PC-3 (cell line): ENCODE data around the gene LYRM4. TPM values are rescaled to one million over a fixed set of nuclear protein-coding genes. Genes with fewer than 3 reads are reported as not detected.

Source experiments
- ATAC-seq: fragments of 200-7000 bp; cut with Tn5 transposase; 2 replicates; pipeline ENCODE4 v1.9.1; 2020; ENCODE audit warnings: mild to moderate bottlenecking, moderate library complexity
- BruUV-seq: library from RNA; stranded (reverse); fragments of 400-500 nt; replicated peaks from 2 replicates; lab custom pipeline; 2021; lab: Mats Ljungman, UMichigan
- CTCF ChIA-PET: fragments of 300-600 bp; sonication (Branson Sonifier 250); formaldehyde crosslinking; loops from one replicate; lab custom pipeline; 2022; ENCODE audit warnings: antibody characterized with exemption; lab: Charles Lee
- POLR2A ChIA-PET: fragments of 300-600 bp; sonication (Branson Sonifier 250); formaldehyde crosslinking; loops from one replicate; lab custom pipeline; 2022; ENCODE audit warnings: antibody characterized with exemption; ENCODE audit not compliant: unreplicated experiment; lab: Charles Lee
- DNase-seq: peaks from one replicate; pipeline ENCODE4 v3.0.0-alpha.2; 2015
- H2AFZ ChIP-seq: fragments of 300-600 bp; sonication (generic); 2 replicates; pipeline ENCODE4 v1.6.0; 2016; ENCODE audit warnings: antibody characterized with exemption, low read length
- H3F3A ChIP-seq: fragments of 300-600 bp; sonication (generic); one replicate; pipeline ENCODE4 v1.6.0; 2017; ENCODE audit warnings: antibody characterized with exemption, low read length, control low read depth, mild to moderate bottlenecking; ENCODE audit not compliant: unreplicated experiment
- H3K27ac ChIP-seq: fragments of 300-600 bp; sonication (generic); 2 replicates; pipeline ENCODE4 v1.5.1; 2016; ENCODE audit warnings: mild to moderate bottlenecking, low read length
- H3K27me3 ChIP-seq: fragments of 300-600 bp; sonication (generic); 2 replicates; pipeline ENCODE4 v1.6.1; 2016; ENCODE audit warnings: low read length, mixed read lengths
- H3K36me3 ChIP-seq: fragments of 300-600 bp; sonication (generic); 2 replicates; pipeline ENCODE4 v1.6.1; 2016; ENCODE audit warnings: low read depth, mixed run types, low read length, mixed read lengths
- H3K4me1 ChIP-seq: fragments of 300-600 bp; sonication (generic); 2 replicates; pipeline ENCODE4 v1.5.1; 2016; ENCODE audit warnings: low read length; ENCODE audit not compliant: insufficient read depth
- H3K4me2 ChIP-seq: fragments of 300-600 bp; sonication (generic); 2 replicates; pipeline ENCODE4 v1.6.0; 2016; ENCODE audit warnings: low read length
- H3K4me3 ChIP-seq: fragments of 300-600 bp; sonication (generic); 2 replicates; pipeline ENCODE4 v1.5.1; 2016; ENCODE audit warnings: mild to moderate bottlenecking, low read length, mixed read lengths
- H3K79me2 ChIP-seq: fragments of 300-600 bp; sonication (generic); 2 replicates; pipeline ENCODE4 v1.6.1; 2017; ENCODE audit warnings: low read length, mixed read lengths
- H3K9ac ChIP-seq: fragments of 300-600 bp; sonication (generic); 2 replicates; pipeline ENCODE4 v1.6.0; 2016; ENCODE audit warnings: mild to moderate bottlenecking, low read length
- H3K9me2 ChIP-seq: fragments of 300-600 bp; sonication (generic); replicated peaks from 2 replicates; pipeline ENCODE4 v1.6.1; 2016; ENCODE audit warnings: mixed run types, low read length, mixed read lengths
- H3K9me3 ChIP-seq: fragments of 300-600 bp; sonication (generic); 2 replicates; pipeline ENCODE4 v1.6.1; 2016; ENCODE audit warnings: low read length, mixed read lengths
- H4K20me1 ChIP-seq: fragments of 300-600 bp; sonication (generic); 2 replicates; pipeline ENCODE4 v1.6.1; 2016; ENCODE audit warnings: low read length, mixed read lengths
- CTCF ChIP-seq: fragments of 300-600 bp; sonication (generic); conservative IDR thresholded peaks from 2 replicates; pipeline ENCODE4 v1.5.1; 2017; ENCODE audit warnings: antibody characterized with exemption, low read depth, mild to moderate bottlenecking, low read length
- EZH2 ChIP-seq: fragments of 300-600 bp; sonication (generic); IDR thresholded peaks from one replicate; pipeline ENCODE4 v1.6.1; 2017; ENCODE audit warnings: antibody characterized with exemption, mild to moderate bottlenecking, low read length; ENCODE audit not compliant: unreplicated experiment
- EZH2phosphoT487 ChIP-seq: fragments of 300-600 bp; sonication (generic); IDR thresholded peaks from 2 replicates; pipeline ENCODE4 v1.6.1; 2018; ENCODE audit warnings: mild to moderate bottlenecking, antibody characterized with exemption, low read length, borderline replicate concordance
- intact Hi-C: fragments of 100-400 bp; cut with micrococcal nuclease; formaldehyde crosslinking; loops from 2 replicates; pipeline ENCODE4 v1.9.0; 2023
- total RNA-seq: library from RNA; depleted of rRNA; stranded (reverse); fragments of >200 nt; gene quantifications from 2 replicates; pipeline ENCODE4 v1.2.3, GENCODE V29; 2014

Gene LYRM4
- total RNA-seq, 1 experiment from 2014 or later: 27.7 TPM

DNA sequence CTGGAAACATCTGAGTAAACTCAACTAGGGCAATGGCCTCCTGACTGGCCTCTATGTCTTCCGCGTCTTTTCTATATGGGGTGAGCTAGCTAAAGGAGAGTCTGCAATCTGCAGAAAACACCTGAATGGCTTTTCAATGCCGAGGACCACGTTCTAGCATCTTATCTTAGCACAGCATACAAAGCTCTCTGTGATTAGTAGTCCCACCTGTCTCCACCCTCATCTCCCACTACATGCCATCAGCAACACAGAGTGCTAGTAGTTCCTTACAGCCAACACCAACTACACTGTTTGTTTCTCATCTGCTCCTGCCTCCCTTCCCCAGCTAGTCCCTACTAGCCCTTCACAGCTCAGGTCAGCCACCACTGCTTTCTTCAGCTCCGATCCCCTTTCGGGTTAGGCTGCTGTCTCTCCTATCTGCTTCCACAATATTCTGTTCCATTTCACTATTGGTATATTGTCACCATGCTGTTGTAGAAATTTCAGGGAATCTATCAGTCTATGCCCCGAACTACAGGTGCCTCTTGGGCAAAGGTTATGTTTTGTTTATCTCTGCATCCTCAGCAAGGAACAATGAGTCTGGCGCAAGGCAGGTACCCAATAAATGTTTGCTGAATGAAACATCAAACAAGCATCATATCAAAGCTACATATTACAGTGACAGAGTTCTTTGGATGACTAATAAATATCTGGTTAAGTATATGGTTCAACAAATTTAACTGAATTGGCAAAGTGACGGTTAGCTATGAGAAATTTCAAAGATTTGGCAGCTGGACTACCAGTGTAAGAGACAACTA lies 12.2 kb downstream of the LYRM4 start:
- Histone ChIP-seq H3K27me3 (no peaks in the 10 kb centered on the region), H4K20me1 (peaks cover 22% of the 10 kb centered on the region), H2AFZ (no peak overlapping the region), H3K79me2 (peaks cover 82% of the 10 kb centered on the region), H3F3A (peaks cover 11% of the 10 kb centered on the region), H3K4me3 (peak overlapping the region; percentile 6; the same call in 1 of the 2 replicates), H3K27ac (peak overlapping the region; percentile 55), H3K36me3 (peaks cover 5% of the 10 kb centered on the region; the same call in 1 of the 2 replicates), H3K4me1 (peaks cover 31% of the 10 kb centered on the region), H3K9me3 (no peaks in the 10 kb centered on the region), H3K9ac (no peak overlapping the region), H3K4me2 (peak overlapping the region; percentile 60), H3K9me2 (no peaks in the 10 kb centered on the region)
- DNase-seq (peak; percentile 81), ATAC-seq (peak; percentile 78)
- CTCF ChIA-PET: no interaction called here
- no TSS peak for BruUV-seq
- intact Hi-C loops: no loop called here
- POLR2A ChIA-PET: no interaction called here
- TF ChIP-seq EZH2phosphoT487: no peak
- TF ChIP-seq CTCF: no peak
- no peak for TF ChIP-seq EZH2

DNA sequence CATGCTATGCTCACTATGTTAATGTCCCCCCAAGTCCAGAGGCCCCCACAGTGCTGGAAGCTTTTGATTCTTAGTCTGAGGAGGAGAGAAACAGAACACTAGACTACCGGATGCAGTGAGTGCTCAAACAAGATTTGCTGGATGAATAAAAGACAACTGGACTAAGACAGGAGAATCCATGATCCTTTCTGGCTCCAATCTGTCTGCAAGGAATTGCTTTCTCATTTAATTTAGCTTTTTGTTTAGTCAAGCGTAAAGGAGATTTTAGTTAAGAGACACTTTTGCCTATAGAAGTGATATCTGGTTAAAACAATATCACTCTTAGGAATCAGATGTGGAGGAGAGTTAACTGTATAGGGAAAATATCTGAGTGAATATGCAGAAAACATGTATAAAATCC lies 13.5 kb downstream of the LYRM4 start:
- Histone ChIP-seq H3K9me2 (no peaks in the 10 kb centered on the region), H3K9me3 (no peaks in the 10 kb centered on the region), H3K36me3 (0 out of 2 replicates have a peak, but pooled peaks cover 5% of the 10 kb centered on the region), H3F3A (peaks cover 11% of the 10 kb centered on the region), H3K9ac (no peak overlapping the region), H3K27me3 (no peaks in the 10 kb centered on the region), H3K4me3 (no peak overlapping the region), H3K79me2 (peaks cover 71% of the 10 kb centered on the region), H2AFZ (no peak overlapping the region), H4K20me1 (peaks cover 22% of the 10 kb centered on the region), H3K4me1 (peaks cover 31% of the 10 kb centered on the region), H3K27ac (no peak overlapping the region), H3K4me2 (no peak overlapping the region)
- ATAC-seq (no peak), DNase-seq (no peak)
- ChIA-PET POLR2A (no interaction called here), CTCF (no interaction called here)
- no TSS peak for BruUV-seq
- intact Hi-C loops: no loop called here
- TF ChIP-seq CTCF (no peak), EZH2 (no peak), EZH2phosphoT487 (no peak)
